GM19043 (cell line): ENCODE data around the gene TIPRL.

ENCODE experiments used
- ATAC-seq: cut with Tn5 transposase; IDR thresholded peaks from one replicate; pipeline ENCODE4 v1.9.1; 2021; ENCODE audit warnings: low read depth; ENCODE audit not compliant: unreplicated experiment

Gene TIPRL

GRCh38 chr1:168243636-168244212 lies 65.0 kb downstream of the TIPRL start:
- no peak for ATAC-seq

GRCh38 chr1:168245042-168245441 lies 66.3 kb downstream of the TIPRL start:
- ATAC-seq: no peak

DNA sequence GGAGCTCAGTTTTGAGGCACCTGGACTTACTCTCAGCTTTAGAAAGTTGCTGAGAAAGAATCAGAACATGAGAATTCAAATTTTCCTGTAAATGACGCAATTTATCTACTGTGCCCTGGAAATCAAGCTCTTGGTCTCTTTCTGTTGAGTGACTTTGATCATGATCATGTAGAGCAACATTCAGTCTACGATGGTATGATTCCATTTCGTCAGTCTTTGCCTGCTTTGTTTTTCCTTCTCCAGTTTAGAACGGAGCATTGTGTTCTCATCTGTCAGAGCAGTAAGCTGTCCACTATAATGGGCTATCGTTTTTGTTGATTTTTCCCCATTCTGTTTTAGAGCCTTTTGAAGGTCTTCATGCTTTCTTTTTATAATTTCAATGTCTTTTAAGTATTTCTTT lies 67.7 kb downstream of the TIPRL start:
- ATAC-seq: no peak
